Stimulated activated CD4-positive, alpha-beta T cell treated with anti-CD3 and anti-CD28 coated beads, Interleukin-2, amount 100 ng/mL, for 48 hours (primary cell): ENCODE results near the gene BPIFA1.

Source experiments
- DNase-seq, 2 donors: peaks; one replicate each; pipeline ENCODE4 v3.0.0-alpha.2; 2020

Gene BPIFA1

DNA sequence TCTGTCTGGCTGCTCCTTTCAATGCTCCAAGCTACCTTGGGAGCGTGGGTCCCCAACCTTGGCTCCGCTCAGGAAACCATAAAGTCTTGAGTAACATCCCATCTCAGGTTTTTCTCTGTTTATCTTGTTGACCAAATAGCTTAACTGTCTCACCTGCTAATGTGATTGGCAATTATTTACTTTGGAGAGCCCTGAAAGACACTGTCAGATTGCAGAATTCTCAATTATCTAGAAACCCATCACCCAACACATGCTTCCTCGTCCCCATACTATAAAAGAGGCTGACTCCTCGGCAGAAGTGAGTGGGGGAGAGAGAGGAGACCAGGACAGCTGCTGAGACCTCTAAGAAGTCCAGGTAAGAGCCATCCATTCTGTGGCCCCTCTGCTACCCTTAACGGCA lies at the start of gene BPIFA1:
TSS of gene BPIFA1 (plus strand) at position 301 of the 400 bp plus-strand sequence. CDS start 1,716 bp downstream, outside the sequence.
- DNase-seq: no peak

DNA sequence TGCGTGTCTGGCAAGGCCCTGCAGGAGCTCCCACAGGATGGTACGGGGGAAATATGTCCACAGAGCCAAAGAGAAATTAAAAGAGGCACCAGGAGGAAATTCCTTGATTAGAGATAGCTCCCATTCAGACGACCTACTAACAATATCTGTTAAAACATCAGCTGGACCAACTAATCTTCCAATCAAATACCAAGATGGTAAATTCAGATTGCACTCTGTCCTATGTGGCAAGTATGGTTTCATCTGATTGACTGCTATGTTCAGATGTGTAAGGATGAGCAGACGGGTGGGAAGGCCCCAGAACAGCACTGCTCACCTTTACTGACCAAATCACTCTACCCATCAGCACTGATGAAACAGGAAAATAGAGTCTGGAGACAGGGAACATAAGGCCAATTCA lies 48.3 kb upstream of the BPIFA1 start:
- no peak for DNase-seq

DNA sequence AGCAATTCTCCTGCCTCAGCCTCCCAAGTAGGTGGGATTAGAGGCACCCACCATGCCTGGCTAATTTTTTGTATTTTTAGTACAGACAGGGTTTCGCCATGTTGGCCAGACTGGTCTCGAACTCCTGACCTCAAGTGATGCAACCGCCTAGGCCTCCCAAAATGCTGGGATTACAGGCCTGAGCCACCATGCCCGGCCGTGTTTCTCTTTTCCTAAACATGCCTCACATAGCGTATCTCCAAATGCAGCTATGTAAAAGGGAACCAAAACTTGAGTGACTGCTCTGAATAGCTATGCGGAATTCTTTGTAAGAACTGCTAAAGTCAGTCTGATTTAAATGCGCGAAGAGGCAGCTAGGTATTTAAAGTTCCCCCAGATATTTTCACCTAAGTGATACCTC lies 47.4 kb upstream of the BPIFA1 start:
- DNase-seq: no peak

DNA sequence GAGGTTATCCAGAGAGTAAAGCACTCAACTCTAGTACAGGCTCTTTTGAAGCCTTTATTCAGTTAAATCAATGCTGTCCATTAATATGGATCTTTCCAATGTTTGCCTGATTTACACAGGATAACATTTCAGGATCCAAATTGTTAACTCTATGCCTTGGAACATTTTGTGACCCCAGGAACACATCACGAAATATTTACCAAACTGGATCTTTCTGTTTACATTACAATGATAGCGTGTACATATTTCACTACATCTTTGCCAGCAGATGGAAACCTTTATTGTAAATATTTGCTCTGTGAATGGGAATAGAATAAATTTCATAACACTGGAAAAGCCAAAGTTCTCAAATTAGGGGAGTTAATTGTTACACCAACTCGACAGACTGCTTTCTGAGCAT lies 44.3 kb upstream of the BPIFA1 start:
- DNase-seq: no peak

DNA sequence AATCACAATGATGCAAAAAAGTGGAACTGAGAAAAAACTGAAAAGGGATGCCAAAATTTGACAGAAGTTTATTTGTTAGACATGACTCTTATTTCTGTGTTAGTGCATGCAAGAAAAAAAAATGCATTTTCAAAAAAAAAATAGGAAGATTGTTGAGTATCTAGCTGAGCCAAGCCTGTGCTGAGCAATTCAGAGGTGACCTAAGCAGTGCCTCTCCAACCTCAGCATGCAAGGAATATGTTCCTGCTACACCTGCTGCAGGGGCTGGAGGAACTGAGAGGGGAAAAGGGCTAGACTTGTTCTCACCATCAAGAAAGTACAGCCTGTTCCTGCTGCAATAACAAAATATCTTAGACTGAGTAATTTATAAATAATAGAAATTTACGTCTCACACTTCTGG lies 43.8 kb upstream of the BPIFA1 start:
- DNase-seq: no peak

DNA sequence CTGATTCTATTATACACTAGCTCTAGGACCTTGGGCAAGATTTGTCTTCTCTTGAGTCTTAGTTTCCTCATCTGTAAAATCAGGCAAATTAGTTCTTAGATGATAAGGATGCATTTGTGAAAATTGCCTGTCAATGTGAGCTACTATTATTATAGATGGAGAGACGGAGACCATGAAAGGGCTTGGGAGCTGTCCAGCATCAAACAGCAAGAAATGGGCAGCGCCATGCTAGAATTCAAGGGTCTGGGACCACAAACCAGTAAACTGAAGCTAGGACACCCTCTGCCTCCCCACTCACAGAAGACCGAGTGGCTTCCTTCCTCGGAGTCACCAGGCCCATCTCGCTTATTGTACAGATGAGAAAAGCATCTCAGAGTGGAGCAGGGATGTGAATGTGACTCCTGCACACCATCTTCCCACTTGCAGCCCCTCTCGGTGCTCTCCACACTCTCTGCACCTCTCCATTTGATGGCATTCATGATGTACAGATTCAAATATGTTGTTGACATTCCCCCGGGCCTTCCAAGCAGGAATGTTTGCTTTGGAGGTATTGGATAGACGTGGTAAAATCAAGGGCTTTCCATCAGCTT lies 42.8 kb upstream of the BPIFA1 start:
- no peak for DNase-seq

DNA sequence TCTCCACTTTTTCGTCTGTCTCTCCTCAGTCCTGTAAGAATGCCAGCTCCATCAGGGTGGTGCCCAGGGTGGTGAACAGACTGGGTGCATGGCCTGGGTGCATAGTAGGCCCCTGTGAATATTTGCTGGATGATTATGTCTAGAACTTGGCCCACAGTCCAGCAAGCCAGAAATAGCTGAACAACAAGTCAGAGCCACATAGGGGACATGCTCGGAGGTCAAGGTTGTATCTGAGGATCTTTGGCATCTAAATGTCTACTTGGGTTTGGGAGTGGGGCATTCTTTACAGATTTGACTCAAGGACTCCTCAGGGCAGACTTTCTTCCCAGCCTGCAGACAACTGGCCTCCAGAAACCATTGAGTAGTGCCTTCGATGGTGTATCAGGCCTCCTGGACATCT lies 36.8 kb upstream of the BPIFA1 start:
- DNase-seq: no peak

DNA sequence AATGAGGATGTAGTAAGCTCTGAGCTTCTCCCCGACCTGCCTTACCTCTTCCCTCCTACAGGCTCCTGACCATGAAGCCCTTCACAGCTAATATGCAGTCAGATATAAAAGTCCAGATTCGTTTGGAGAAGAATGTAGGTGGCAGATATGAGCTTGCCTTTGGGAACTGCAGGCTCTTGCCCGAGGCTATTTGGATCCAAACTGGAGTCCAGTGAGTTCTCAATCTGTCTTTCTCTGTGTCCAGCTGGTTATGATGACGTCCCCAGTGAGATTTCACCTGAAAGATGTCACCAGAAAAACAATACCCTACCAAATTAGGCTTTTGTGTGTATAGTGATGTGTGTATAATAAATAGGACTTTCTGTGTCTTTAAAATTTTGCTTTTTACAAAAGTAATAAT lies 33.3 kb upstream of the BPIFA1 start:
- no peak for DNase-seq

DNA sequence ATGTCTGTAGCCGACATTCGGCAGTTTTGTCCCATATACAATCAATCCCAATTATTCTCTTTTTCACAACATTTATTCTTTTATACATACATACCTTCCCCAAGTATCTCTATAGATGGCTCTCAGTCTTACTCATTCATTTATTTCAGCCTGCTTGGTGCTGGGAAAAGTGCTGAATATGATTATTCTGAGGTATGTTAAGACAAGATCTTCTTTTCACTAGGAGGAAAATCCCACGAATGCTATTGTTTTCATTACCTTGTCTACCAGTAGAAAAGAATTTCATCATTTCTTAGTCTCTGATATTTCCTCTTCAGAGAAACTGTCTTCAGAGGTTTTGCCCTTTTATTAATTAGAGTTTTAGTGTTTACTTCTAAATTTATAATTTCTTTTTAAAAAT lies 32.4 kb upstream of the BPIFA1 start:
- no peak for DNase-seq

DNA sequence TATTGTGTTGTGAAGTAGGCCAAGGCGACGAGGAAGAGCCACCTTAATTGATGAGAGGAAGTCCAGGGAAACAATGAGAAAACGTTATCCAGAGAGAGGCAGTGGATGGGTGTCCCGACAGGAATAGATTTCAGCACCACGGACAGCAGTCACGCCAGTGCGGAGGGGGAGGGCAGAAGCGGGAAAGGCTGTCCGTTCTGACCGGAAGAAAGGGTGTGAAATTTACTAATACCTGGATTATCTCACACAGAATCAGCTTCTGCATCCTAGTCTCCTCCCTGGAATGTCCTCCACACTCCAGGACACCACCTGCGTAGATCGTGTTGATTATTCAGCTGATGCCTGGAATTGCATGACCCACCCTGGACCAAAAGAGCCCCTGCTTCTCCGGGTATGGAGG lies 26.0 kb upstream of the BPIFA1 start:
- peak; percentile 23 to 31 for DNase-seq

DNA sequence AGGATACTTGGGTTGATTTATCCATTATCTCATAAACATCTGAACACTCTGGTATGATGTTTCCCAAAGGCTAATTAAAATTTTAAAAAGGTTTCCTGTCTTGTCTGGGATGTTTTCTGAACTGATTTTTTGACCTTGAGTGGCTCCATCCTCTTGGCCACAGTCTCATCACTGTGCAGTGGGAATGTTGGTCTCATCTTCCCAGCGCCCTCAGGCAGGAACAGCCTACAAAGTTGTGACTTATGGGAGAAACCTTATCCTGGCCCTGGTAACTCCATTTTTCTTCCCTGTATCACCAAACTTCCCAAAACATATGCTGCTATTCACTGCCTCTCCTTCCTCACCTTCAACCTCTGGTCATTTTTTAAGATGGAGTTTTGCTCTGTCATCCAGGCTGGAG lies 25.4 kb upstream of the BPIFA1 start:
- no peak for DNase-seq

DNA sequence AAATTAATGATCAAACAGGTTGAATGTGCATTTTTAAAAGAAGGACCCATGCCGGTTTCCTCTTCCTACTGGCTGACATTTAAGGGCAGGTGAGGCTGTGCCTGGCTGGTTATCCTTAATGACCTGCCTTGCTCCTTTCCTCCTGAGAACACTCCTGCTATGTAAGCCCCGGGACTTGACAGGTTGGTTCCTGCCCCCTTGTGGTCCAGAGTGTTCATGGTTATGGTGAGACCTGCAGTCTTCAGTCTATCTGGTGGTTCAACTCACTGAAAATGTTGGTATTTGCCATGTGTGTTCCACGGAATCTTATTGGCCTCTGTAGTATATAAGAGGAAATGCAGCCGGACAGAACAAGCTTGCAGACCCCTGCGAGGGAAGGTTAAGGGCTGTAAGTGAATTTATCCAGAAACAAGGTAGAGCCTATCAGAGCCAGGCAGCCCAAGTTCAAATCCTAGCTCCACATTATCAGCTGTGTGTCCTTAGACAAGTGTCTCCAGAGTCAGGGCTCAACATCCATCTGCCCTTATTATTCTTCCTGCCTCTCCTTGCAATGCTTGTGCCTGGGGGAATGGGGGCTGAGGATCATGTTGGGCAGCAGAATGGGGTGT lies 23.9 kb upstream of the BPIFA1 start:
- peak in 1 of 2 donors; percentile 3 for DNase-seq

DNA sequence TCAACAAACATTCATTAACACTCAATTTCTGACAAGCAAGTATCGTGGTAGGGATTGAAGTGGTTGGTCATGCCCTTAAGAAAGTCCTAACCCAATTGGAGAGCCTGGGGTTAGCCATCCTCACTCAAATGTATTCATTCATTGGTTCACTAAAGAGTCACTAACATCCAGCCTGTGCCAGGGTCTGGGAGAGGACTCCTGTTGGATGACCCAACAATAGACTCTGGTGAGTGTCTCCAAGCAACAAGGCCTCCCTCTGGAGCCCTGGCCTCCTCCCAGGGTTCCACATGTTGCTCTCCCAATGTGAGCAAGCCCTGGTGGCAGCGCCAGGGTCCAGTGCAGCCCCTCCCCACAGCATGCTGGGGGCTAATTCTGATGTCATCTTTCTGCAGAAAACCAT lies 18.7 kb upstream of the BPIFA1 start, which contains the start of gene BPIFA3:
TSS of gene BPIFA3 (plus strand) at position 301 of the 400 bp plus-strand sequence. CDS start 185 bp downstream, outside the sequence.
- DNase-seq: no peak

DNA sequence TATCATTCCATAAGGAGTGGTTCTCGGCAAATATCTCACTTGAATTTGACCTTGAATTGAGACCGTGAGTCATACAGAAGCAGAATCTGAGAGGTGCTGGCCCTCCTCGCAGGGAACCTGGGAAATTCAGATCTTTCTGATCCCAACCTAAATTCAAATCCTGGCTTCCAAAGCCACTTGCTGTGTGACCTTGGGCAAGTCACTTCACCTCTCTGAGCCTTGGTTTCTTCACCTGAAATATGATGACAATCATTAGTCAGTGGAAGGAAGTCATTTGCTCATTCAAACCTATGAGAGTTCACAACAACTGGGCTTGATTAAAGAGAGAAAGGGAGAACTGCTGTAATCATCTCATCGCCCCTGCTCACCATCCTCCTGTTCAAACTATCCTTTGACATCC lies 11.4 kb upstream of the BPIFA1 start:
- DNase-seq: no peak

DNA sequence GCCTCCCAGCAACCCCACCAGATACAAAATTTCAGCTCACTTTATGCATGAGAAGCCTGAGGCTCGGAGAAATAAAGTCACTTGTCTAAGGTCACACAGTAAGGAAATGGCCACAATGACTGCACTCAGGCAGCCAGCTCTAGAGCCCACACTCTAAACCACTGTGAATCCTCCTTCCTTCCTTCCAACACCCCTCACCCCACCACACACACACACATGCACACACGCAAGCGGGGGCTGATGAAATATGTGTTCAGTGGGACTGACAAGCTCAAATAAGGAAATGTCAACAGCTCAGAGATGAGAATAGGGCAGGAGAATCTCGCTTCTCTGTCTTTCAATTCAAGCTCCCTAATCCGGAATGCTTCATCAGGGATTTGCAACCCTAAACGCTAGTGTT lies 6.0 kb upstream of the BPIFA1 start:
- no peak for DNase-seq

DNA sequence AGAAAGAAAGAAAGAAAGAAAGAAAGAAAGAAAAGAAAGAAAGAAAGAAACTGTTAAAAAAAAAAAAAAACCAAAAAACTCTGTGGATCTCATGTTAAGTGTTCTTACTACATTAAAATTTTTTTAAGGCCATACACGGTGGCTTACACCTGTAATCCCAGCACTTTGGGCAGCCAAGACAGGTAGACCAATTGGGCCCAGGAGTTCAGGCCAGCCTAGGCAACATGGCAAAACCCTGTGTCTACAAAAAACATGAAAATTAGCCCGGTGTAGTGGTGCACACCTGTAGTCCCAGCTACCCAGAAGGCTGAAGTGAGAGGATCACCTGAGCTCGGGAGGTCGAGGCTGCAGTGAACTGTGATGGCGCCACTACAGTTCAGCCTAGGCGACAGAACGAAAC lies 4.6 kb upstream of the BPIFA1 start:
- DNase-seq: no peak

DNA sequence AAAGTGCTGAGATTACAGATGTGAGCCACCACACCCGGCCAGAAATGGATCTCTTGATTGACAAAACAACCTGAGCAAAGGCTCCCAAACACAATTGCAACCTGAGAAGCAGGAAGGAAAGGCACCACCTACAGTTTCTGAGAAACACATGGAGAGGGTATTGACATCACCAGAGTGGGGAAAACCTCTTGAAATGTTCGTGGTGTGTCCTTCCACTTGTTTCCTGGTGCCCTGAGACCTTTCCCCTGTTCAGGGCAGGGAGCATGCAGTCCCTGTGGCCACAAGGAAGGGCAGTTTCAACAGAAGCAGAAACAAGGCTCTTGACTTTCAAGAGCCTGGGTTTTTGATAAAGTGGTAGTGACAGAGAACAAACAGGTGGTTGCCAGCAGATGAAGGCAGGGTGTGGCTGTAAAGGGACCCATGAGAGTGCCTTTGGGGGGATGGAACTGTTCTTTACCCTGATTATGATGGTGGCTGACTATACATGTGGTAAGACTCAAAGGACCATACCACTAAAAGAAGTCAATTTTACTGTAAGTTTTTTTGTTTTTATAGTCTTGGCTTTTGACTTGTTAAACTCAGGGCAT lies 3.2 kb upstream of the BPIFA1 start:
- no peak for DNase-seq

DNA sequence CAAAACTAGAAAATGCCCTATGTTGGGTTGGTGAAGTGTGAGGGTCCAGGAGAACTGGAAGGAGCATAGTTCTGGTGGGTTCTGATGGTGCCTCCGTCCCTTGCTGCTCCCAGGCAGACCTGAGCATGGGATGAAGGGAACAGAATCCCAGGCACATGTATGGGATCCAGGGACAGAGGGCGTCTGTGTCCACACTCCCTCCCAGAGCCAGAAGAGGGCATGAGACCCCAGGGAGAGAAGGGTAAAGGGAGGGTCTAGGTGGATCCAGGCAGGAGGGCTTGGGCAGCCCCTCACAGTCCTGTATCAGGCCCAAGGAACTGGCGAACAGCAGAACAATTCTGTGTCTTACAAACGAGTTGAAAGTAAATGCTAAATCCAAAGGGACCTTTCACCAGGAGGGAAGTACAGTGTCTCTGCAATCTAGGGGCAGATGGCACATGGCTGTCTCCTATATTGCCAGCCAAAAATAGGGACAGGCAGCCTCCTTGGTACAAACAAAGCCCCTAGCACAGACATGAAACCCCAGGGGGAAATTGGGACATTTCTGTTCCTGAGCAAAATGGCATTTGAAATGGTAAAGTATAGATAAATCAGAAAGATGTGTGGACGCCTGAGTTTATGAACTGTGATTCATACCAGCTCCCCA lies 2.5 kb upstream of the BPIFA1 start:
- no peak for DNase-seq

DNA sequence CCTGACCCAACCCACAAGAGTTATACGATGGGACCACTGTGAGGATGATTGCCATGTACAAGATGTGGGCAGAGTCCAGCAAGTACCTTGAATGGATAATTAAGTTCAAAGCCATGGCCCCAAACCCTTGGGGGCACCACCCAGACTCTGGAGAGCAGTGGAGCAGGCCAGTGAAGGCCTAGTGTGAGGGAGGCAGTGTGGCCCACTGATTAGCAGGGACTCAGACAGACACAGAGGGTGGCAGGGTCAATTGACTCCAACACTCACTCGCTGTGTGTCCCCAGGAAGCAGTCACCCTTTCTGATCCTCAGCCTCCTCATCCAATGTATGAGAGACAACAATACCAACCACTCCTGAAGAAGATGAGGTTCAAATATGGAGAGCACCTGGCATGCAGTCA lies 1.7 kb upstream of the BPIFA1 start:
- no peak for DNase-seq

DNA sequence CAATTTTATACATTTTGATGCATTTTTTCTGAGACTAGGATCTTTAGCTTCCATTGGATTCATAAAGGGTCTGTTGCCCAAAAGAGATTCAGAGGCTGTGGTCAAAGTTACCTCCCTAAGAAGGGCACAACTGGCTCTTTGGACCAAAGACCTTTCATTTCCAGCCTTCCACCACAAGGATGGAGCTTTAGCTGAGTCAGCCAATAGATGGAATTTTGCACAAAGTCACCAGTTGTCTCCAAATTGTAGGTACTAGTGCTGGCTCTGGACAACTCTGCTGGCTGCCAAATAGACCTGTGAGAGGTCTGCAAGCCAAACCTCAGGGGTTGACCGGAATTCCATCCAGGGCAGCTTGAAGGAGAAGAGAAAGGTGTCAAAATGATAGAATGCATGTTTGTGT lies 555 bp downstream of the BPIFA1 start:
- no peak for DNase-seq

DNA sequence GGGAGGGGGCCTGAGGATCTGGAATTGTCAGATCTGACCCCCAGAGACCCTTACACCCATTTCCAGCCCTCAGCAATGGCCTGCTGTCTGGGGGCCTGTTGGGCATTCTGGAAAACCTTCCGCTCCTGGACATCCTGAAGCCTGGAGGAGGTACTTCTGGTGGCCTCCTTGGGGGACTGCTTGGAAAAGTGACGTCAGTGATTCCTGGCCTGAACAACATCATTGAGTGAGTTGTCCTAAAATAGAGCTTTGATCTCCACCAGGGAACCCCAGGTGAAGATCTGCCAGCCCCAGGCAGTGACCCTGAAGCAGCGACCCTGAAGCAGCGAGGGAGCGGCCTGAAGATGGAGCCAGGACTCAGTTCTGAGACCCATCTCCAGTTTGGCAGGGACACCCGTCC lies 2.2 kb downstream of the BPIFA1 start:
- no peak for DNase-seq

DNA sequence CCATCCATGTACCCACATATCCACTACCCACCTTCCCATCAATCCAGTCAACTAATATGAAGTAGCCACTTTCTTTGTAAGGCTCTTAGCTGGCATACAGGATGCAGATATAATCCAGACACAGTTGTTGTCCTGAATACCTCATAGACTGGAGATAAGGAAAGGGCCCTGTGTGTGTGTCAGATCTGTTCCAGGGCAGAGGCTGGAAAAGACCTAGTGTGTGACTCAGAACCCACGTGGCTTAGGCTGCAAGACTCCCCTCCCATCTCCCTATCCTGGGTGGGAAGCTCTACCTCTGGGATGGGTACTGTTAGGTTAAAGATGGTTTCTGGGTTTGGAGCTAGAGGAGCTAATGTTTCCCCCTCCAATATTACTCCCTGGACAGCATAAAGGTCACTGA lies 3.6 kb downstream of the BPIFA1 start:
- DNase-seq: no peak

DNA sequence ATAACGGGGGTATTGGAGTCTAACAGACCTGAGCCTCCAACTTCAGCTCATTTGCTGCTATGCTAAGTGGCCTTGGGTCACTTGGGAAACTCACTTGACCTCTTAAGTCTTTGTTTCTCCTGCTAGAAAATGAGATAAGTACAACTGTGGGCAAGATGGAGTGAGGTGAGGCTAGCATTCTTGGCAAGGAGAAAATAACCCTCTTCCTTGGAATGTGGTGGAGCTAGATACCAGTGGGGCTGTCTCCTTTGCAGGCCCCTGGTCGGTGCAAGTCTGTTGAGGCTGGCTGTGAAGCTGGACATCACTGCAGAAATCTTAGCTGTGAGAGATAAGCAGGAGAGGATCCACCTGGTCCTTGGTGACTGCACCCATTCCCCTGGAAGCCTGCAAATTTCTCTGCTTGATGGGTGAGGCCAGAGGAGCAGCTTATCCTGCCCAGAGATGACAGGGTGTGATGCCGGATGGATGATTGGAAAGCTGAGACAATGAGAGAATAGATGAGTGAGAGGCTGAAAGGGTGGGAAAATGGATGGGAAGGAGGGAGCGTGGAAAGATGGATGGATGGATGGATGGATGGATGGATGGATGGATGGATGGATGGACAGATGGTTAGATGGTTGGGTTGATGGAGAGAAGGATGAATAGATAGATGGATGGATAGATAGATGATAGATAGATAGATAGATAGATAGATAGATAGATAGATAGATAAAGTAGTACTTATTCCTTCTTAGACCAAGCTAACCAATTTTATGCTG lies 4.4 kb downstream of the BPIFA1 start:
- DNase-seq: no peak

DNA sequence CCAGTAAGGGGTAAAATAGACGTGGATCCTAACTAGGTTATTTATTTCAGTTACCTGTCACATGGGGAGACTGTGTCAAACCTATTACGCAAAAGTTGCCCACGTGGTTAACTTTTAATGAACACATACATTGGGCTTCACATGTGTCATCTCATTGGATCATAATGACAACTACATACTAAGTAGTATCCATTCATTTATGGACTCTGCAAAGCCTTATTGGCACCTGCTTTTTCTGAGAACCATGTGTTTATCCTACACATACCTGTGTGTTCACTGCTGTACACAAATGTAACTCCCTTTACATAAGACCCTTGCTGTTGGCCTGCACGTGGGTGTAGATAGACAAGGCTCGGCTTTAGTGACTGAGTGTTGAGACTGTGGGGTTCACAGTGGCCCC lies 5.1 kb downstream of the BPIFA1 start:
- no peak for DNase-seq
